Lung (tissue), 12 donors: ENCODE measurements around the gene MYH16. TPM values are rescaled to one million over a fixed set of nuclear protein-coding genes. Genes with fewer than 3 reads are reported as not detected.

ENCODE experiments used
- ATAC-seq: fragments of 200-7000 bp; cut with Tn5 transposase; one replicate; pipeline ENCODE4 v1.9.1; 2020; ENCODE audit warnings: moderate number of reproducible peaks; ENCODE audit not compliant: insufficient read depth, low FRiP score
- DNase-seq, 3 donors: peaks; one replicate each; pipeline ENCODE4 v3.0.0-alpha.2; 2013 to 2017
- H3K27ac ChIP-seq, 2 donors: one replicate each; pipeline ENCODE4 v1.5.1; 2013; ENCODE audit warnings: mild to moderate bottlenecking in 2 of 2, moderate library complexity in 2 of 2, control low read depth in 1 of 2, inconsistent platforms in 1 of 2, low read depth in 1 of 2, low read length in 1 of 2
- H3K27me3 ChIP-seq, 3 donors: one replicate each; pipeline ENCODE4 v1.5.1; 2013; ENCODE audit warnings: low read length in 2 of 3; ENCODE audit not compliant: control insufficient read depth in 3 of 3, insufficient read depth in 3 of 3
- H3K36me3 ChIP-seq, 4 donors: one replicate each; pipeline ENCODE4 v1.5.1; 2013; ENCODE audit warnings: low read length in 4 of 4, mild to moderate bottlenecking in 1 of 4, moderate library complexity in 1 of 4; ENCODE audit not compliant: control insufficient read depth in 4 of 4, insufficient read depth in 4 of 4
- H3K4me1 ChIP-seq, 5 donors: one replicate each; pipeline ENCODE4 v1.5.1; 2013; ENCODE audit warnings: low read length in 5 of 5, mild to moderate bottlenecking in 2 of 5, moderate library complexity in 1 of 5; ENCODE audit not compliant: control insufficient read depth in 5 of 5, insufficient read depth in 5 of 5
- H3K4me3 ChIP-seq: one replicate; pipeline ENCODE4 v1.5.1; 2013; ENCODE audit warnings: mild to moderate bottlenecking, control low read depth, moderate library complexity
- H3K9ac ChIP-seq, 2 donors: one replicate each; pipeline ENCODE4 v1.5.1; 2013; ENCODE audit warnings: low read length in 2 of 2, control low read depth in 1 of 2; ENCODE audit not compliant: insufficient read depth in 1 of 2
- H3K9me3 ChIP-seq, 4 donors: one replicate each; pipeline ENCODE4 v1.5.1; 2013; ENCODE audit warnings: low read length in 3 of 4, mild to moderate bottlenecking in 1 of 4, moderate library complexity in 1 of 4; ENCODE audit not compliant: control insufficient read depth in 4 of 4, insufficient read depth in 3 of 4
- WGBS, 2 donors: extraction: QIAGEN DNeasy Blood & Tissue Kit; methylation state at CpG; one replicate each; pipeline ENCODE4 v1.1.7; 2013; 5-methylcytosine and 5-hydroxymethylcytosine counted together
- polyA plus RNA-seq, 2 donors: library from polyadenylated mRNA; stranded (reverse); fragments of 200-250 nt; gene quantifications; one replicate each; pipeline ENCODE4 v1.2.1, GENCODE V29; 2013
- total RNA-seq, 2 donors: library from RNA; depleted of rRNA in 1 of 2; stranded (reverse); fragments of >200 nt in 1 of 2; gene quantifications; one replicate each; pipeline ENCODE4 v1.2.1, GENCODE V29; 2014 to 2021
- TF ChIP-seq, protein P1 (sequence below): IDR thresholded peaks from 2 replicates; pipeline ENCODE4 v1.5.1; 2012; ENCODE audit warnings: mild to moderate bottlenecking; ENCODE audit errors: control extremely low read depth, extremely low read depth
- donor health status: control.
- donor health status: control.
- donor health status: Bipolar disorder and iron deficiency.
- donor health status: healthy.
- donor health status: DM: yes; HTN: yes; CAD: no.

MYH16 gene
- total and polyA plus RNA-seq, 4 donors, result 0.04 to 0.07 TPM; not detected in 2

DNA sequence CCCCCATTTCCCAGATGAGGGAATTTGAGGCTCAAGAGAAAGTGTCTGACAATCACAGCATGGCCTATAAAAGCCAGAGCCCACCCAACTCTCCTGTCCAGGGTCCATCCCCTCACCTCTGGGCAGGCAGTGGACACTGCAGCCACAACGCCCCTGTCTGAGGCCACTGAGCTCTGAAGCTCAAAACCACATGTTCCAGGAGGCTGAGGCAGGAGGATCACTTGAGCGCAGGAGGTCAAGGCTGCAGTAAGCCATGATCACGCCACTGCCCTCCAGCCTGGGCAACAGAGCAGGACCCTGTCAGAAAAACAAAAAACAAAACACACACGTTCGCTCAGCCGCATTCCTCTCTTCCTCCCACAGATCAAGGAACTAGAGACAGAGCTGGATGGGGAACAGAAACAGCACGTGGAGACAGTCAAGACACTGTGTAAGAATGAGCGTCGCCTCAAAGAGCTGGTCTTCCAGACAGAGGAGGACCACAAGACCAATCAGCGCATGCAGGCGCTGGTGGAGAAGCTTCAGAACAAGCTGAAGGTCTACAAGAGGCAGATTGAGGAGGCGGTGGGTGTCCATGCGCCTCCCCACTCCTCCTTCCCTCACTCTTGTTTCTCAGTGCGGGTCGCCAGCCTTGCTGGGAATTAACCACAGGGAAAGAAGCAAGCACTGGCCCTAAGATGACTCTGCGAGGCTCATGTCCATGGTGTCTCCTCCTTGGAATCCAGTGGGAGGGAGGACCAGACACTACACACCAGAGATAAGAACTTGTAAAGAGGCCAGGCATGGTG, 33.0 kb downstream of the MYH16 start:
- Histone ChIP-seq H3K4me3 (no peak overlapping the region), H3K4me1 (no peaks in the 10 kb centered on the region), H3K27me3 (no peaks in the 10 kb centered on the region), H3K27ac (no peak overlapping the region), H3K9ac (no peak overlapping the region), H3K36me3 (no peaks in the 10 kb centered on the region), H3K9me3 (peaks cover 0 to 5% (median 1%) of the 10 kb centered on the region in 4 donors)
- TF ChIP-seq, protein P1, sequence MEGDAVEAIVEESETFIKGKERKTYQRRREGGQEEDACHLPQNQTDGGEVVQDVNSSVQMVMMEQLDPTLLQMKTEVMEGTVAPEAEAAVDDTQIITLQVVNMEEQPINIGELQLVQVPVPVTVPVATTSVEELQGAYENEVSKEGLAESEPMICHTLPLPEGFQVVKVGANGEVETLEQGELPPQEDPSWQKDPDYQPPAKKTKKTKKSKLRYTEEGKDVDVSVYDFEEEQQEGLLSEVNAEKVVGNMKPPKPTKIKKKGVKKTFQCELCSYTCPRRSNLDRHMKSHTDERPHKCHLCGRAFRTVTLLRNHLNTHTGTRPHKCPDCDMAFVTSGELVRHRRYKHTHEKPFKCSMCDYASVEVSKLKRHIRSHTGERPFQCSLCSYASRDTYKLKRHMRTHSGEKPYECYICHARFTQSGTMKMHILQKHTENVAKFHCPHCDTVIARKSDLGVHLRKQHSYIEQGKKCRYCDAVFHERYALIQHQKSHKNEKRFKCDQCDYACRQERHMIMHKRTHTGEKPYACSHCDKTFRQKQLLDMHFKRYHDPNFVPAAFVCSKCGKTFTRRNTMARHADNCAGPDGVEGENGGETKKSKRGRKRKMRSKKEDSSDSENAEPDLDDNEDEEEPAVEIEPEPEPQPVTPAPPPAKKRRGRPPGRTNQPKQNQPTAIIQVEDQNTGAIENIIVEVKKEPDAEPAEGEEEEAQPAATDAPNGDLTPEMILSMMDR, result no peak
- DNase-seq (no peak), ATAC-seq (no peak)
- WGBS, 2 donors, result 82 to 87% methylated on average over 16 of the region's 16 CpGs

DNA sequence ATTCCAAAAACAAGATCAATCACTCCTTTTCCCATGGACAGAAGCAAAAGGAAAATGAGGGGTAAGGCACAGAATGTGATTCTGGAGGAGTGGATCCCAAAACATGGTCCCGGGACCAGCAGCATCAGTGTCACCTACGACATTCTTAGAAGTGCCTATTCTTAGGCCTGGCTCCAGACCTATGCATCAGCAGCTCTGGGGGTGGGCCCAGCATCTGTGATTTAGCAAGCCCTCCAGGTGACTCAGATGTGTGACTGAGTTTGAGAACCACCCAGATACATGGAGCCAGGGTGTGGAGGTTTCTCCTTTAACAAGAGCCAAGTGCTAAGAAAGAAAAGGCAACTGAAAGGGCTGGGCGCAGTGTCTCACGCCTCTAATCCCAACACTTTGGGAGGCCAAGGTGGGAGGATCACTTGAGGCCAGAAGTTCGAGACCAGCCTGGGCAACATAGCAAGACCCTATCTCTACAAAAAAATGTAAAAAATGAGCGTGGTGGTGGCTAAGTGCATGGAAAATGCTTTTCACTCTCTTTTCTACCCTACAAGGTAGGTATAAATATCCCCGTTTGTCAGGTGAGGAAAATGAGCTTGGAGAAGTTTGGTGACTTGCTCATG, 35.9 kb downstream of the MYH16 start:
- no peak for DNase-seq
- Histone ChIP-seq H3K9ac (no peak overlapping the region), H3K4me1 (no peaks in the 10 kb centered on the region), H3K36me3 (no peaks in the 10 kb centered on the region), H3K27ac (no peak overlapping the region), H3K9me3 (peaks cover 0 to 5% (median 1%) of the 10 kb centered on the region in 4 donors), H3K27me3 (no peaks in the 10 kb centered on the region), H3K4me3 (no peak overlapping the region)
- WGBS, 2 donors, result 90 to 92% methylated on average over 7 of the region's 7 CpGs
- no peak for ATAC-seq
- TF ChIP-seq, protein P1, result no peak

DNA sequence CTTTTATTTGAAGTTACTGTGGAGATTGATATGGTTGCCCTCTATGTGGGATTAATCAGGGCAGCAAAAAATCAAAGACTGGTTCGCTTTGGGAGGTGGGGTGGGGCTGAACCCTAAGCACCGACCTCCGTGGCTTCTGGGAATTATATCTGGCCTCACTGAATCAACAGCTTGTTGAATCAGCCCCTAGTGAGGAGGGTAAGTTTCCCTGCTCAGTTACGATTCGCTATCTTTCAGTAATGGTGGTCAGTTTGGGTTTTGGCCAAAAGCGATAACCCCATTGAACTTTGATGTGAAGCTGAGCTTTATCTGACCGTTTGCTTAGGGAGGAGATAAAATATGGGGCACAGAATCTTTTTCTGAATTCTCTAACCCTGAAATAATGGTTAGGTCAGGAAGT, 36.5 kb downstream of the MYH16 start:
- no peaks in the 10 kb centered on the region for H3K4me1 ChIP-seq
- DNase-seq (no peak), ATAC-seq (no peak)
- H3K36me3 ChIP-seq, result no peaks in the 10 kb centered on the region
- no peaks in the 10 kb centered on the region for H3K27me3 ChIP-seq
- H3K9ac ChIP-seq, result no peak overlapping the region
- H3K27ac ChIP-seq, result no peak overlapping the region
- H3K9me3 ChIP-seq, result peaks cover 0 to 5% (median 1%) of the 10 kb centered on the region in 4 donors
- H3K4me3 ChIP-seq, result no peak overlapping the region
- TF ChIP-seq, protein P1, result no peak
- WGBS, 2 donors, result 80 to 95% methylated on average over 7 of the region's 7 CpGs
